ENCODE measurements around the gene ZNF215. TPM values are rescaled to one million over a fixed set of nuclear protein-coding genes. Genes with fewer than 3 reads are reported as not detected.
"Not testable (repeated sequence)": the region's sequence is repeated elsewhere in the genome, so short reads cannot be mapped to it uniquely, and the experiment has no call there.

The ZNF215 gene
- total RNA-seq, 1 donor from 2014 or later, result 7.0 TPM

GRCh38 chr11:6962141-6962540, 35.9 kb downstream of the ZNF215 start:
- H3K4me3 Mint-ChIP-seq (ENCODE audit: unreplicated experiment), result no peak overlapping the region
- no peak for TF ChIP-seq CTCF (IDR thresholded peaks at IDR 0.05; ENCODE audit: unreplicated experiment)
- peaks cover 2% of the 10 kb centered on the region for H3K27me3 Mint-ChIP-seq (ENCODE audit: unreplicated experiment)
- no peak overlapping the region for H3K27ac Mint-ChIP-seq (ENCODE audit: unreplicated experiment)
- H3K9me3 Mint-ChIP-seq (ENCODE audit: unreplicated experiment), result no peaks in the 10 kb centered on the region
- DNase-seq (ENCODE audit: low spot score), result no peak
- peaks cover 4% of the 10 kb centered on the region for H3K36me3 Mint-ChIP-seq (ENCODE audit: low read depth, unreplicated experiment)
- no peaks in the 10 kb centered on the region for H3K4me1 Mint-ChIP-seq (ENCODE audit: unreplicated experiment)

- Mint-ChIP-seq H3K4me1 (ENCODE audit: unreplicated experiment) (no peaks in the 10 kb centered on the region), H3K9me3 (ENCODE audit: unreplicated experiment) (no peaks in the 10 kb centered on the region)
- no peak for TF ChIP-seq CTCF (IDR thresholded peaks at IDR 0.05; ENCODE audit: unreplicated experiment)
These were observed 36.4 kb downstream of the ZNF215 start for GRCh38 chr11:6962673-6963072.

GRCh38 chr11:6968816-6969215, 42.6 kb downstream of the ZNF215 start:
- H3K4me3 Mint-ChIP-seq (ENCODE audit: unreplicated experiment), result no peak overlapping the region
- no peak overlapping the region for H3K27ac Mint-ChIP-seq (ENCODE audit: unreplicated experiment)
- H3K9me3 Mint-ChIP-seq (ENCODE audit: unreplicated experiment), result no peaks in the 10 kb centered on the region
- H3K36me3 Mint-ChIP-seq (ENCODE audit: low read depth, unreplicated experiment), result no peaks in the 10 kb centered on the region
- peaks cover 2% of the 10 kb centered on the region for H3K27me3 Mint-ChIP-seq (ENCODE audit: unreplicated experiment)
- TF ChIP-seq CTCF (IDR thresholded peaks at IDR 0.05; ENCODE audit: unreplicated experiment), result no peak
- no peak for DNase-seq (ENCODE audit: low spot score)
- H3K4me1 Mint-ChIP-seq (ENCODE audit: unreplicated experiment), result no peaks in the 10 kb centered on the region

More at GRCh38 chr11:6962673-6963072, 36.4 kb downstream of the ZNF215 start:
- Mint-ChIP-seq H3K27me3 (ENCODE audit: unreplicated experiment) (peaks cover 2% of the 10 kb centered on the region), H3K27ac (ENCODE audit: unreplicated experiment) (no peak overlapping the region), H3K4me3 (ENCODE audit: unreplicated experiment) (no peak overlapping the region), H3K36me3 (ENCODE audit: low read depth, unreplicated experiment) (peaks cover 4% of the 10 kb centered on the region)
- no peak for DNase-seq (ENCODE audit: low spot score)

- not testable (repeated sequence) for H3K27ac Mint-ChIP-seq (ENCODE audit: unreplicated experiment); H3K27me3 Mint-ChIP-seq (ENCODE audit: unreplicated experiment); H3K4me1 Mint-ChIP-seq (ENCODE audit: unreplicated experiment); H3K4me3 Mint-ChIP-seq (ENCODE audit: unreplicated experiment); H3K9me3 Mint-ChIP-seq (ENCODE audit: unreplicated experiment); DNase-seq (ENCODE audit: low spot score); H3K36me3 Mint-ChIP-seq (ENCODE audit: low read depth, unreplicated experiment)
These were observed 43.6 kb downstream of the ZNF215 start for GRCh38 chr11:6969854-6970253.

- H3K27ac Mint-ChIP-seq (ENCODE audit: unreplicated experiment), result no peak overlapping the region
- no peak overlapping the region for H3K4me3 Mint-ChIP-seq (ENCODE audit: unreplicated experiment)
- H3K27me3 Mint-ChIP-seq (ENCODE audit: unreplicated experiment), result no peaks in the 10 kb centered on the region
- DNase-seq (ENCODE audit: low spot score), result no peak
- TF ChIP-seq CTCF (IDR thresholded peaks at IDR 0.05; ENCODE audit: unreplicated experiment), result no peak
- no peaks in the 10 kb centered on the region for H3K4me1 Mint-ChIP-seq (ENCODE audit: unreplicated experiment)
- H3K9me3 Mint-ChIP-seq (ENCODE audit: unreplicated experiment), result no peaks in the 10 kb centered on the region
- no peaks in the 10 kb centered on the region for H3K36me3 Mint-ChIP-seq (ENCODE audit: low read depth, unreplicated experiment)
These were observed 53.1 kb downstream of the ZNF215 start for GRCh38 chr11:6979365-6979764.

GRCh38 chr11:6986487-6986886, 60.3 kb downstream of the ZNF215 start:
- no peaks in the 10 kb centered on the region for H3K27me3 Mint-ChIP-seq (ENCODE audit: unreplicated experiment)
- no peak overlapping the region for H3K27ac Mint-ChIP-seq (ENCODE audit: unreplicated experiment)
- no peaks in the 10 kb centered on the region for H3K9me3 Mint-ChIP-seq (ENCODE audit: unreplicated experiment)
- no peak for TF ChIP-seq CTCF (IDR thresholded peaks at IDR 0.05; ENCODE audit: unreplicated experiment)
- no peak for DNase-seq (ENCODE audit: low spot score)
- H3K36me3 Mint-ChIP-seq (ENCODE audit: low read depth, unreplicated experiment), result no peaks in the 10 kb centered on the region
- H3K4me3 Mint-ChIP-seq (ENCODE audit: unreplicated experiment), result no peak overlapping the region
- no peaks in the 10 kb centered on the region for H3K4me1 Mint-ChIP-seq (ENCODE audit: unreplicated experiment)
